SIG-M5 (cell line): Measurements from ENCODE around the gene ARHGAP4.

Experiments used
- DNase-seq: peaks from one replicate; lab custom pipeline; 2025; lab: John Stamatoyannopoulos, UW

The ARHGAP4 gene

GRCh38 chrX:153882086-153882498, 44.0 kb downstream of the ARHGAP4 start:
- DNase-seq, result no peak

GRCh38 chrX:153881281-153881680, 44.8 kb downstream of the ARHGAP4 start:
- DNase-seq, result no peak

GRCh38 chrX:153880440-153880815, 45.6 kb downstream of the ARHGAP4 start:
- no peak for DNase-seq

DNA sequence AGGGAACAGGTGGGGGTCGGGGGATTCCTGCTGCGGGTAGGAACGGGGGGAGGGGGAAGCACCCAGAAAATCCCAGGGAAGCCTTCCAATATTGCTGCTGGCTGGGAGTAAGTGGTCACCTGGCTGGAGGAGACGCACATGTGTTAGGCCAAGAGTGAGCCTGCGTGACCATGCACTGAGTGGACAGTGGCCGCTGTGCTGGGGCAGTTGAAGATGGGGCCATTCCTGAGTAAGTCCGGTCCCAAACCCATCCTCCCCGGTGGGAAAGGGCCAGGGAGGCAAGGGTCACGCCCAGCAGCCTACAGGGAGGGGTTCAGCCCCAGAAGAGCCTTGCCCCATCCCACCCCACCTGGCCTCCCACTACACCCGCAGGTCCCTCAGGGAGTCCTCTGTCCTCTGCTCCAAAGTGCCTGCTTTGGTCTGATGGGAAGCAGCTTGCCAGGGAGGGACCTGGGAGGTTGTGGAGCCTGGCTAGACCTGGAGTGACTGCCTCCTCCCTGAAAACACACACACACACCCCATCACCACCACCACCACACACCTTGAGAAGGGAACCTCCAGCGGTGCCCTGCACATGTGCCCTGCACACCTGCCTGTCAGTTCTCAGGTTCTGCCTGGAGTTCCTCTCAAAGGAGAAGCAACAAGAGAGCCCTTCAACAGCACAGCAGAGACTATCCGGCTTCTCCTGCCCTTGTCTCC, 46.2 kb downstream of the ARHGAP4 start:
- DNase-seq, result no peak

GRCh38 chrX:153878969-153879653, 47.0 kb downstream of the ARHGAP4 start:
- no peak for DNase-seq

- no peak for DNase-seq
Measured at GRCh38 chrX:153878345-153878744, 47.7 kb downstream of the ARHGAP4 start.

- DNase-seq, result no peak
Measured at GRCh38 chrX:153877571-153878261, 48.3 kb downstream of the ARHGAP4 start.

DNA sequence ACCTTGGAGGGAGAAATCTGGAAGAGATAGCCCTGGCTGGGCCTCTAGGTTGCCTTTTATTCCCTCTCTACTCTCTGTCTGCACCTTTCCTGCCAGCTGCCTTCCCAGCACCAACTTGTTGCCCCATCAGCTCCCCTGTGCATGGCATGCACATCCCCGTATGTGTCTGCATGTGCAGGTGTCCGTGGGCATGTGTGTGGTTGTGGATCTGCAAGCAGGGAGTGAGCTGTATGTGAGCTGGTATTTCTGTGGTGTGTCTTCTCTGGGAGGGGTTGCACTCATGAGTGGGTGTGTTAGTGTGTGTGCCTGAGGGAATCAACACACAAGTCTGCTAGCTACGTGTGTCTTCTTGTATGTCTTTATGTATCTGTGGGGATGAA, 50.0 kb downstream of the ARHGAP4 start:
- DNase-seq, result no peak

GRCh38 chrX:153875391-153876111, 50.5 kb downstream of the ARHGAP4 start:
- no peak for DNase-seq

DNA sequence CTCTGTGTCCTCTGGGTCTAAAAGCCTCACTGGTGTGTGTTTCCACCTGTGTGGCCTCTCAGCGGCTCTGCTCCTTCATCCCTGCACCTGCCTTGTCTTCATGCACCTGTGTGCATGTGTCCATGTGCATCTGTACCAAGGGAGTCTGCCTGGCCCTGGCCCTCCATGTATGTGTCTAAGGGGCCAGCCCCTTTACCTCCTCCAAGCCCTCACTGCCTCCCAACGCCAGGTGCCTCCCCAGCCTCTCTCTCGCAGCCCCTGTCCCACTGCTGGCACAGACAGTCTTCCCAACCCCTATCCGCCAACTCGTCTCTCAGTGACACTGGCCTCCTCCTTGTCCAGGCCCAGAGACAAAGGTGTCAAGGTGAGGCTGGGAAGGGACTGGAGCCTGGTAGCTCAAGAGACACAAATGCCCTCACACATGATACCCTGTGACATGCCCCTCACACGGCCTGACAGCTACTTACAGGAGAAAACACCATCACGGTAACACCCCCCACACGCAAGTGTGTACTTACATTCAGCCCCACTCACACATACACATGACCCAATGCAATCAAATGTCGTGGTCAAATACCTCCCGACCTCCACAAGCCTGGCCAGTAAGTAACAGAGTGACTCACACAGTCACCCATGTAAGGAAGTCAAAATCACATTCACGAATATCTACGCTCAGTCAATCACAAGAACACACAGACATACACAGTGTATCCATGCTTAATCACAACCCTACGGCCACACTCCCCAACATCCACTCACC, 51.5 kb downstream of the ARHGAP4 start:
- DNase-seq, result no peak

DNA sequence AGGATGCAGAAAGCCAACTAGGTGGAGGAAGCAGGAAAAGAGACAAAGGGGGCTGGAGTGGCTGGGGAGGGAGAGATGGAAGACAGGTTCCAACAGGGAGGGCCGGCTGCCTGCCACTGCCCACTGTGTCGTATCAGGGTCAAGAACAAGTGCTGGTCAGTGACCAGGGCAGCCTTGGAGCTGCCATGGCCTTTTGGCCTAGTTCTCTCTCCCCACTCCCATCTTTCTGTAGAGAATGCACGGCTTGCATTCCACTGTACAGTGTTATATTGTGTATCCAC, 52.0 kb downstream of the ARHGAP4 start:
- DNase-seq, result no peak

- DNase-seq, result no peak
Measured at GRCh38 chrX:153873282-153874084, 52.6 kb downstream of the ARHGAP4 start.

GRCh38 chrX:153871946-153872878, 53.9 kb downstream of the ARHGAP4 start:
- DNase-seq, result no peak

- no peak for DNase-seq
Measured at GRCh38 chrX:153871451-153871850, 54.6 kb downstream of the ARHGAP4 start.

- DNase-seq, result no peak
Measured at GRCh38 chrX:153870791-153871360, 55.2 kb downstream of the ARHGAP4 start.

DNA sequence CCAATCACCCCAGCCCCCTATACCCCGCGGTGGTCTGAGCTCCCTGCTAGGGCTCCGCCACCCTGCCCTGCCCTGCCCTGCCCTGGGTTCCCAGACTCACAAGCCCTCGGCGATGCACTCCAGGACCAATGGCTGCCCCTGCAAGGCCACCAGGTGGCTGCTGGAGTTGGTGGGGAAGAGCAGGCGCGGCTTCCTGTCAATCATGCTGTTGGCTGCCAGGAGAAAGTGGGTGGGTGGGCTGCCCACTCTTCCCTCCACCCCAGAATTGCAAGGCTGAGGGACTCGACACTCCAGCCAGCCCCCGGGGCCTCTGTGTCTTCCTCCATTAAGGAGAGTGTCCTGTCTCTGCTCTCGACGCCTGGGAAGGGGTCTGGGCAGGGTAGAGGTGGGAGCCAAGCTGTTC, 55.8 kb downstream of the ARHGAP4 start:
- no peak for DNase-seq

DNA sequence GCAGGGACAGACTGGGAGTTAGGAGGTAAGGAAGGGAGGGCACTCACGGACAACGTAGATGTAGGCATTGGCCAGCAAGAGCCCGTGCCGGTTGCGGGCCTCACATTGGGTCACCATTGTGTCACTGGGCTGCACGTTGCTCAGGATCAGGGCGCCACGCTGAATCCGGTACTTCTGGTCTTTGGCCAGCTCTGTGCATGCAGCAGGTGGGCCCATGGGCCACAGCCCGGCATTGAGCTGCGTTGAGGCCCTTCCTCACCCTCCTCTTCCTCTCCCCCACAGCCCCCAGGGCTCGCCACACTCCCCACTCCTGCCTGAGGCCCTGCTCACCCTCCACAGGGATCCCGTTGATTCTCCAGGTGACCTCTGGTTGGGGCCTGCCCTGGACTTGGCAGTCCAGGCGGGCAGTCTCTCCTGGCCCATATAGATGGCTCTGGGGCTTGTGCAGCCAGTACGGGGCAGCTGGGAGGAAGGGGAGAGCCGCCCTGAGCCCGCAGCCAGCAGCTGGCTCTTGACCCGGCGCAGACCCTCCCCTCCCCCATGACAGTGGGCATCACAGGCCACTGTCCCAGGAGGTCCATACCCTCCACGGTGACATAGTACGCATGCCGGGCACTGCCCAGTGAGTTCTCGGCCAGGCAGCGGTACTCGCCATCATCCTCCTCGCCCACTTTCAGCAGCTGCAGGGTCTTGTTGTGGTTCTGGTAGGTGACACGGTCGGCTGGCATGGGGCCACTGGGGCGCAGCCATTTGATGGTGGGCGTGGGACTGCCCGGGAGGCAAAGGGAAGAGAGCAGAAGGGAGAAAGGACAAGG, 56.4 kb downstream of the ARHGAP4 start:
- no peak for DNase-seq

- no peak for DNase-seq
Measured at GRCh38 chrX:153868576-153869472, 57.2 kb downstream of the ARHGAP4 start.
